PC-3 (cell line): Measurements from ENCODE around the gene GNG8.

Source experiments
- CTCF ChIP-seq: fragments of 300-600 bp; sonication (generic); conservative IDR thresholded peaks from 2 replicates; pipeline ENCODE4 v1.5.1; 2017; ENCODE audit warnings: antibody characterized with exemption, low read depth, mild to moderate bottlenecking, low read length
- EZH2 ChIP-seq: fragments of 300-600 bp; sonication (generic); IDR thresholded peaks from one replicate; pipeline ENCODE4 v1.6.1; 2017; ENCODE audit warnings: antibody characterized with exemption, mild to moderate bottlenecking, low read length; ENCODE audit not compliant: unreplicated experiment

DNA sequence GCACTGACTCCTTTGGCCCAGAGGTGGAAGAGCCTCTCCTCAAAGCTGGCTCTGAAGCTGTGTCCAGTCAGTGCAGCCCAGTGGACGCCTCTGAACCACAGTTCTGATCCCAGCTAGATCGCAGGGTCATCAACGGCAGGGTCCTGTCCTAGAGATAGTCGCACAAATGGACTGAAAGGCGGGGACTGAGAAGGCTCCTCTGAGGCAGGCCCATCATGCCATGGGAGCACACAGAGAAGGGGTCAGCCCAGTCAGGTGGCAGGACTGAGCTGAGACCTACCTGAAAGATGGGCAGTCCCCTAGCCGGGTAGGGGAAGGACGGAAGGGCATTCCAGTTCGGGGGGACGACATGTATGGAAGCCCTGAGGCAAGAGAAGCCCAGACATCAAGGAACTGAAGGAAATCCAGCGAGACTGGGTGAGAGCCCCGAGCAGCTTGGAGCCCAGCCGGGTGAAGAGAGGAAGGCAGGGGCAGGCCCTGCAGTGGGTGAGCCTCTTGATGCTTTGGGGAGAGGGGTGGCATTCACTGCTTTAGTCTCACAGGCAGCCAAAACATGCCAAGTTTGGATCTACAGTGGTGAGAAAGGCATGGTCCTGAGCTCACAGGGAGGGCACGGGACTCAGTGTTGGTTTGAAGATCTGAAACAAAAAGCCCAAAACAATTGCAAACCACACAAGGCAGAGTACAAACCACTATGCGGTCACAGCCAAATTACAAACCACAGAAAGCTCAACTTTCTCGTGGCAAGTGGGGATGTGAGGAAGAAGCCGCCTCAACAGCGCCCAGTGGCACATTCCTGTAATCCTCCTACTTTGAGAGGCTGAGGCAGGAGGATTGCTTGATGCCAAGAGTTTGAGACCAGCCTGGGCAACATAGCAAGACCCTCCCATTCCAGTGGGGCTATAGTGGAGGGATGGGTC is 24.9 kb downstream of the GNG8 start:
- TF ChIP-seq CTCF, result no peak
- no peak for TF ChIP-seq EZH2
